GM23338 (cell line): ENCODE measurements around the gene SCN7A.

Experiments
- CREB1 ChIP-seq: fragments of 250-450 bp; sonication (Bioruptor Pico); IDR thresholded peaks from 2 replicates; pipeline ENCODE4 v1.5.0; 2020; ENCODE audit warnings: low read depth, mild to moderate bottlenecking, moderate library complexity
- EZH2 ChIP-seq: fragments of 200-600 bp; sonication (generic); IDR thresholded peaks from one replicate; pipeline ENCODE4 v1.8.0; 2017; ENCODE audit warnings: antibody characterized with exemption, mild to moderate bottlenecking, low read depth; ENCODE audit not compliant: unreplicated experiment
- EZH2phosphoT487 ChIP-seq: fragments of 200-600 bp; sonication (generic); IDR thresholded peaks from one replicate; pipeline ENCODE4 v1.8.1; 2018; ENCODE audit warnings: antibody characterized with exemption; ENCODE audit not compliant: unreplicated experiment
- JUNB ChIP-seq: IDR thresholded peaks from one replicate; pipeline ENCODE4 v1.6.1; 2016; ENCODE audit warnings: antibody characterized with exemption; ENCODE audit not compliant: unreplicated experiment
- NANOG ChIP-seq: IDR thresholded peaks from 2 replicates; pipeline ENCODE4 v1.6.1; 2016; ENCODE audit warnings: antibody characterized with exemption, borderline replicate concordance
- POLR2AphosphoS5 ChIP-seq: IDR thresholded peaks from 2 replicates; pipeline ENCODE4 v1.6.1; 2016; ENCODE audit warnings: antibody characterized with exemption, low read depth
- ZNF114 ChIP-seq: fragments of 250-450 bp; sonication (Bioruptor Pico); IDR thresholded peaks from 2 replicates; pipeline ENCODE4 v1.5.0; 2020; ENCODE audit warnings: mild to moderate bottlenecking, moderate library complexity
- ZNF331 ChIP-seq: fragments of 250-450 bp; sonication (Bioruptor Pico); IDR thresholded peaks from 2 replicates; pipeline ENCODE4 v1.5.0; 2020; ENCODE audit warnings: low read depth, mild to moderate bottlenecking, moderate library complexity
- TF ChIP-seq, protein P1 (sequence below), 2 experiments: fragments of 200-600 bp in 1 of 2; sonication (generic) in 1 of 2; conservative IDR thresholded peaks; 2 replicates each; pipeline versions ENCODE4 v1.5.1 to v1.6.1; 2016 to 2017; ENCODE audit warnings: antibody characterized with exemption in 2 of 2, low read depth in 2 of 2, mild to moderate bottlenecking in 2 of 2, moderate library complexity in 1 of 2
- TF ChIP-seq, protein P2 (sequence below): IDR thresholded peaks from one replicate; pipeline ENCODE4 v1.6.1; 2018; ENCODE audit warnings: antibody characterized with exemption; ENCODE audit not compliant: unreplicated experiment
- TF ChIP-seq, protein P3 (sequence below): IDR thresholded peaks from 2 replicates; pipeline ENCODE4 v1.6.1; 2016; ENCODE audit warnings: antibody characterized with exemption

DNA sequence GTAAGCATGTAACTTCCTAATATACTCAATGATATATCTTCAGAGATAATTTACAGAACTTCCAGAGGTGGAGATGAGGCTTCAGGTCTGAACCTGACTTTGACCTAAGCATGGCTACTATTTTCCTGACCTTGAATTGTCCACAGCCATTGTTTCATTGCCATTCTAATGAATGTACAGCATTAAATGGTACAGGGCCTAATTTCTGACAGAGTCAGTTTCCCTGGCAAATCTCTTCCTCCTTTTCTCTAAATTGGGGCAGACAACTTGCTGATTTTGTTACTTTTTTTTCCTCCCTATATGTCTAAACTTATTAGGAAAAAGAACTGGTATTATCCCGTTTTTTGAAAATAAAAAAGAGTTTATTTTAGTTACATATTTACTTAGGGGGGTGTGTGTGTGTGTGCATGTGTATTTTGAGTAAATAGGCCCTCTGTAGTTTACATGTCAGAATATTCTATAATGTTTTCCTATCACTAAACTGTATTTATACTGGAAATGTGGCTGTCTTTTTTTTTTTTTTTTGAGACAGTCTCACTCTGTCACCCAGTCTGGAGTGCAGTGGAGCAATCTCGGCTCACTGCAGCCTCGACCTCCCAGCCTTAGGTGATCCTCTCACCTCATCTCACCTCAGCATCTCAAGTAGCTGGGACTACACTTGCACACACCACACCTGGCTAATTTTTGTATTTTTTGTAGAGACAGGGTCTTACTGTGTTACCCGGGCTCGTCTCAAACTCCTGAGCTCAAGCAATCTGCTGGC is 75.0 kb downstream of the SCN7A start:
- TF ChIP-seq, protein P1, sequence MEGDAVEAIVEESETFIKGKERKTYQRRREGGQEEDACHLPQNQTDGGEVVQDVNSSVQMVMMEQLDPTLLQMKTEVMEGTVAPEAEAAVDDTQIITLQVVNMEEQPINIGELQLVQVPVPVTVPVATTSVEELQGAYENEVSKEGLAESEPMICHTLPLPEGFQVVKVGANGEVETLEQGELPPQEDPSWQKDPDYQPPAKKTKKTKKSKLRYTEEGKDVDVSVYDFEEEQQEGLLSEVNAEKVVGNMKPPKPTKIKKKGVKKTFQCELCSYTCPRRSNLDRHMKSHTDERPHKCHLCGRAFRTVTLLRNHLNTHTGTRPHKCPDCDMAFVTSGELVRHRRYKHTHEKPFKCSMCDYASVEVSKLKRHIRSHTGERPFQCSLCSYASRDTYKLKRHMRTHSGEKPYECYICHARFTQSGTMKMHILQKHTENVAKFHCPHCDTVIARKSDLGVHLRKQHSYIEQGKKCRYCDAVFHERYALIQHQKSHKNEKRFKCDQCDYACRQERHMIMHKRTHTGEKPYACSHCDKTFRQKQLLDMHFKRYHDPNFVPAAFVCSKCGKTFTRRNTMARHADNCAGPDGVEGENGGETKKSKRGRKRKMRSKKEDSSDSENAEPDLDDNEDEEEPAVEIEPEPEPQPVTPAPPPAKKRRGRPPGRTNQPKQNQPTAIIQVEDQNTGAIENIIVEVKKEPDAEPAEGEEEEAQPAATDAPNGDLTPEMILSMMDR (conservative IDR thresholded peaks at IDR 0.05; ENCODE audit: low read depth in 2 of 2): no peak
- no peak for TF ChIP-seq POLR2AphosphoS5
- no peak for TF ChIP-seq EZH2phosphoT487
- no peak for TF ChIP-seq EZH2
- TF ChIP-seq NANOG: no peak
- TF ChIP-seq, protein P2, sequence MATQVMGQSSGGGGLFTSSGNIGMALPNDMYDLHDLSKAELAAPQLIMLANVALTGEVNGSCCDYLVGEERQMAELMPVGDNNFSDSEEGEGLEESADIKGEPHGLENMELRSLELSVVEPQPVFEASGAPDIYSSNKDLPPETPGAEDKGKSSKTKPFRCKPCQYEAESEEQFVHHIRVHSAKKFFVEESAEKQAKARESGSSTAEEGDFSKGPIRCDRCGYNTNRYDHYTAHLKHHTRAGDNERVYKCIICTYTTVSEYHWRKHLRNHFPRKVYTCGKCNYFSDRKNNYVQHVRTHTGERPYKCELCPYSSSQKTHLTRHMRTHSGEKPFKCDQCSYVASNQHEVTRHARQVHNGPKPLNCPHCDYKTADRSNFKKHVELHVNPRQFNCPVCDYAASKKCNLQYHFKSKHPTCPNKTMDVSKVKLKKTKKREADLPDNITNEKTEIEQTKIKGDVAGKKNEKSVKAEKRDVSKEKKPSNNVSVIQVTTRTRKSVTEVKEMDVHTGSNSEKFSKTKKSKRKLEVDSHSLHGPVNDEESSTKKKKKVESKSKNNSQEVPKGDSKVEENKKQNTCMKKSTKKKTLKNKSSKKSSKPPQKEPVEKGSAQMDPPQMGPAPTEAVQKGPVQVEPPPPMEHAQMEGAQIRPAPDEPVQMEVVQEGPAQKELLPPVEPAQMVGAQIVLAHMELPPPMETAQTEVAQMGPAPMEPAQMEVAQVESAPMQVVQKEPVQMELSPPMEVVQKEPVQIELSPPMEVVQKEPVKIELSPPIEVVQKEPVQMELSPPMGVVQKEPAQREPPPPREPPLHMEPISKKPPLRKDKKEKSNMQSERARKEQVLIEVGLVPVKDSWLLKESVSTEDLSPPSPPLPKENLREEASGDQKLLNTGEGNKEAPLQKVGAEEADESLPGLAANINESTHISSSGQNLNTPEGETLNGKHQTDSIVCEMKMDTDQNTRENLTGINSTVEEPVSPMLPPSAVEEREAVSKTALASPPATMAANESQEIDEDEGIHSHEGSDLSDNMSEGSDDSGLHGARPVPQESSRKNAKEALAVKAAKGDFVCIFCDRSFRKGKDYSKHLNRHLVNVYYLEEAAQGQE: no peak
- no peak for TF ChIP-seq ZNF331 (CRISPR knock-in tag)
- TF ChIP-seq, protein P3, sequence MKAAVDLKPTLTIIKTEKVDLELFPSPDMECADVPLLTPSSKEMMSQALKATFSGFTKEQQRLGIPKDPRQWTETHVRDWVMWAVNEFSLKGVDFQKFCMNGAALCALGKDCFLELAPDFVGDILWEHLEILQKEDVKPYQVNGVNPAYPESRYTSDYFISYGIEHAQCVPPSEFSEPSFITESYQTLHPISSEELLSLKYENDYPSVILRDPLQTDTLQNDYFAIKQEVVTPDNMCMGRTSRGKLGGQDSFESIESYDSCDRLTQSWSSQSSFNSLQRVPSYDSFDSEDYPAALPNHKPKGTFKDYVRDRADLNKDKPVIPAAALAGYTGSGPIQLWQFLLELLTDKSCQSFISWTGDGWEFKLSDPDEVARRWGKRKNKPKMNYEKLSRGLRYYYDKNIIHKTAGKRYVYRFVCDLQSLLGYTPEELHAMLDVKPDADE: no peak
- no peak for TF ChIP-seq JUNB
- TF ChIP-seq ZNF114 (CRISPR knock-in tag): no peak
- no peak for TF ChIP-seq CREB1
